GM19023 (cell line): ENCODE measurements around the gene AFF2.
"Not testable (repeated sequence)": the region's sequence is repeated elsewhere in the genome, so short reads cannot be mapped to it uniquely, and the experiment has no call there.

Experiments used
- ATAC-seq: cut with Tn5 transposase; IDR thresholded peaks from one replicate; pipeline ENCODE4 v1.9.1; 2021; ENCODE audit warnings: mild to moderate bottlenecking, moderate library complexity; ENCODE audit not compliant: unreplicated experiment

The AFF2 gene

DNA sequence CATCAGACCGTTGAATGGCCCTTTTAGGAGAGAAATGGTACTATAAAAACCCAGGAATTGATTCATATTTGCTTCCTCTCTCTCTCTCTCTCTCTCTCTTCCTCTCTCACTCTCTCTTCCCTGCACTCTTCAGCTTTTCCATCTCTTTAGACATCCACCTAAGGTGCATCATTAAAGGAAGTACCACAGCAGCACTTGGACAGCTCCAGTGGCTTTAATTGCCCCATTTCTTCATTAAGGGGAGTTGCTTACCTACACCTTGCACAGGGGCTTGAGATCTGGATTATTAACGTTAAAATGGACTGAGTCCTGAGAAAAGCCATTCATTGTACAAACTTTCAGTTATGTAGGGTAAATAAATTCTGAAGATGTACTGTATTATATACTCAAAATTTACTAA is 323.6 kb downstream of the AFF2 start:
- no peak for ATAC-seq

DNA sequence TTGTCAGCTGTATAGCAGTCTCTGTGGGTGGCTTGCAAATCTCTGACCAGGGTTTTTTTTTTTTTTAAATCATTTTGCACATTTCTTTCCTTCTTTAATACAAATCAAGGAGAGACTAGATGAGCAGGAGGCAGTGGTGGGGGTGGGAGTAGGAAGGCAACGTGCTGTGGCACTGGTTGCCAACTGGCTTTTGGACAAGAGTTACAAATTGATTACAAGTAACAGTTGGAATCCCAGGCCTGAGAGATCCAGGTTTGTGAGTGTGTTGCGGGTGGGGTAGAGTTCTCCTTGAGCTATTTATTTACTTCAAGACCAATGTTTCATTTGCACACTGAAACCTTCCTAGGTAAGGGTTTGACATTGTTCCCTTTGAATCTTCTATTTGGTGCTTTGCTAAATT is 325.3 kb downstream of the AFF2 start:
- no peak for ATAC-seq

DNA sequence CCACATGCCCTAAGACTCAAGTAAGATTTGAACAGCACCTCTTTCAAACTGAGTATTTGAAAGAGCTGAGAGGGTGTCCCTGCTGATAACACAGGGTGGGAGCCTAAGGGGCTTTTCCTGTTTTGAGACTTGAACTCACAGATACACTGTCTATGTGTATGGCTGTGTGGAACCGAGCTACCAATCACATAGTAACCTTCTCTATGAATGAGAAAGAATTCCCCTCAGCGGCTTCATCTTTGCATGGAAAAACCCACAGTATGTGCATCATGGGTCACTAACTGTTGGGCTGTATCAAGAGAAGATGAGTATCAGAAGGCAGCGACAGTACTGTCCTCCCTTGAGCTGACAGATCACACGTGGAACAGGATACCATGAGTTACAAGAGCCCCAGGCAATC is 336.3 kb downstream of the AFF2 start:
- no peak for ATAC-seq

DNA sequence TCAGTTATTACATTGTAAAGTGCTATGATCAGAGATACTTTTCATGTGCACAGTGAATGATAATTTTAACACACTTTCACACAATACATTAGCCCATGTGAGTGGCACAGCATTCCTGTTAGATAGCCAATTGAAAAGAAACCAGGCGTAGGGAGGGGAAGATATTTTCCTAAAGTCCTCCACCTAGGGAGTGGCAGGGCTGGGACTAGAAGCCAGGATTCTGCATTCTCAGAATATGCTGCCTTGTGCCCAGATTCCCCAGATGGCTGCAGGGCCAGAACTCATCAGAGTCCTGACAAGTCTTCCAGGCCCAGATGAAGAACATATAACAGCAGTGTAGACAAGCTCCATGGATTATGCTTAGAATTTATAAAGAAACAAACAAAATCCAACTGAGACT is 350.2 kb downstream of the AFF2 start:
- ATAC-seq = no peak

DNA sequence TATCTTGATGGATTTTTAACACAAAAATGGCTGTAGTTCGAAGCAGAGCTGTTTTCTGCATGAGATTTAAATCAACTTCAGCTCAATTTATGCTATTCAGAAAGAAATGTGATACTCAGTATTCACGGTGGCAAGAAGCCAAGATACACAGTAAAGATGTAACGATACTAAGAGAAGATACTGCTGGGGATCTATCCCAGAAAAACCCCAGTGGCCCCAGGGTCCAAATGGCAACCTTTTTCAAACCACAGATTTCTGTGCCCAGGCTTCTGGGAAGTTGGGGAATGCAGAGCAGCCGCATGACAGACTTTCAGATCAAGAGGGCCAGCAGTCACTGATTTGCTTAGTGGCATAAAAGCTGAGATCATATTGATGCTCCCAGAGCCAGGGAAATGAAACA is 353.9 kb downstream of the AFF2 start:
- ATAC-seq = no peak

DNA sequence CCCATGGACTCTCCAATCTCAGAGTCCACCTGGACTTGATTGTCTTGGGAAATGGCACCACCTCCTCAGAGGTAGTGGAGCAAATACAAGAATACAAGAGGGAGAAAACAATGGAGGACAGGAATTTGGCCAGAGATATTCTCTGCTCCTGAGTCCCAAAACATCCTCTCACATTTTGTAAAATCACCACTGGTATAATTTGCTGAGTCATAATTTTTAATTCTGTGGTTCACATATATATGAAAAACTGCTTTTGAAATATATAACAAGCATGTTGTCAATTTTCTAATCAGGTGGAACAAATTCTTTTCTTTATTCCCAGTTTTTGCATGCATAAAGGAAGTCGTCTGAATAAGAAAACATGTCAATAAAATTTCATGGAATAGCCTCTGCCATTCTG is 356.1 kb downstream of the AFF2 start:
- no peak for ATAC-seq

DNA sequence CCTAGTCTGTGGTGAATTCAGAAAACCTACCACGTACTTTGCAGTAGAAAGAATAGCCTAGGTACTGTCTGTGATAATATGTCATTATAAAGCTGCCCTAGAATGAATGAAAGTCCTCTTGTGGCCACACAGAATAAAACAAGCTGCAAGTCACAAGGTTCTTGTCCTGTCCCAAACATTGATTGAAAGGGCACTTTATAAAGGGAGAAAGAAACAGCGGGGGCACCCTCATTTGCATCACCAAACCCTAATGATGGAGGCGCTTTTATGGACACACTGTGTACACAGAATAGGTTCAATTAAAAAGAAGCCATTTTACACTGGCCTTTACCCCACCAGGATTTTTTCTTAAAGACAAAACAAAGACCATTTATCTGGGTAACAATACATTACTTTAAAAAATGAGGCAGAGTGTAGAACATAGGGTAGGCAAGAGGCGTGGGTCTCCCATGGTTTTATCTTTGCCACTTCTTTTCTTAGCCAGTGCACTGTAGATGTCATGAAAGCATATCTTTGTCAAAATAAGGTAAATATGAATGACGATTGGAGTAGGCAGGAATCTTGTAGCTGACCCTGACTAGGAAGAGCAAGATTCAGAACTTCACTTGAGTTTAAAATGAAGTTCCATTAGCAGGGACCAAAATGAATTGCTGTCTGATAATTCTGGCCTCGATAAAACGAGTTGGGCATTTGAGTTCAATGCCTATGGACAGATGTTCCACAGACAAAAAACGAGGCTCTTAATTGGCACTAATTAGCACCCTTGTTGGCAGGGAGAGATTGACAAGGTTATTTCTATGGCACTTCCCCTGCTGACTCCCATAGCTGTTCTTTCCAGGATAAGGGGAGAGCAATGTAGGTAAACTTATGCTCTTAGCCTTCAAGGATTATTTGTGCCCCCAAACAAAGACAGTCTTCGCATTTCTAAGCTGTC is 365.1 kb downstream of the AFF2 start:
- no peak for ATAC-seq

DNA sequence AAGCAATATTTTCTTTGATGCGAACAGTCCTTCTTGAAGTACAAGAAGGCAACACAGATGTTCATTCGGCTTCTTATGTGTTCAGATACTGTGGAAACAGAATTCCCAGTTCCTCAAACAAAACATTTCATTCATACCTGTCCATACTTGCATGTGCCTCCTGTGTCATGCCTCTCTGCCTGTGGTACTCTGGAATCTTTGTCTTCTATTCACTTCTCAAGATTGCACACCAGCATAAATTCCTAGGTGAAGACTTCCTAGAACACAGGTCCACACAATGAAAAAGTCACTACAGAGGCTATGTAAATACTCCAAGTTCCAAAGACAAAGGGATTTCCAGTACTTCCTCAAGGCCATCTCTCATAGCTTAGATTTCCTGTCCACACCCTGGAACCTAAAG is 367.2 kb downstream of the AFF2 start:
- ATAC-seq = no peak

DNA sequence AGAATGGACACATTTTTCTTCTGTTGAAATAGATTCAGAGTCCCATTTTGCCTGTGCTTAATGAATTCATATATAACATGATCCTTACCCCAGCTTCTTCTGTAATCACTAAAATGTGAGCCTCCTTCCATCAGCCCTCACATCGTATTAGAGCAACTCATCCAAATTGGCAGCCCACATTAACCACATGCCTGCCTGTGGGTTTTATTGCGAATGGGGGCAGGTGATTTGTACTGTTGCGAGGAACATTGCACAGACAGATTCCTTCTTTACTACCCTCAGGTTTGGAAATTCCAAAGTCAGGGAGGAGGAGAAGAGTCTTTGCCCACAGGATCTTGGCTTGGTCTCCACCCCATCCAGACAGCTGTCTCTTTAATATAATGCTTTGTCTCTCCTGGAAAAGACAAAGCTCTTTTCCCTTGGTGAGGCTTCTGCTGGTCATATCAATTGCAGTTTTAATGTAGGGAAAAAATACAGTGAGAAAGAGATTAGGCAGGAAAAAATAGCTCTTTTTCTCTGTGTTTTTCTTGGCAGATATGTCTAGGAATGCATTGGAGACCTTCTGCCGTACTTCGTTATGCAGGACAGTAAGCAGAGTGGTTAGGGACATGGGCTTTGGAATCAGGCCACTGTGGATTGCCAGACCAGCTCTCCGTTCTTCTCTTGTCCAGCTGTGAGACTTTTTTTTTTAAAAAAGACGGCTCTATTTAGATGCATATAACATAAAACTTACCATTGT is 371.2 kb downstream of the AFF2 start:
- no peak for ATAC-seq

DNA sequence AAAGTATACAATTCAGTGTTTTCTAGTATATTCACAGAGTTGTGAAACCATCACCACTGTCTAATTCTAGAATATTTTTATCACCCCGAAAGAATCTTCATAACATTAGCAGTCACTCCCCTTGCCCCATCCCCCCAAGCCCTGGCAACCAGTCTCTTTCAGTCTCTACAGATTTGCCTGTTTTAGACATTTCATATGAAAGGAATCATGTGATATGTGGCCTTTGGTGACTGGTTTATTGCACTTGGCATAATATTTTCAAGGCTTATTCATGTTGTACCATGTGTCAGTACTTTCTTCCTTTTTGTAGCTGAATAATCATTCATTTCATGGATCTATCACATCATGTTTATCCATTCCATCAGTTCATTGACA is 371.7 kb downstream of the AFF2 start:
- ATAC-seq = no peak

DNA sequence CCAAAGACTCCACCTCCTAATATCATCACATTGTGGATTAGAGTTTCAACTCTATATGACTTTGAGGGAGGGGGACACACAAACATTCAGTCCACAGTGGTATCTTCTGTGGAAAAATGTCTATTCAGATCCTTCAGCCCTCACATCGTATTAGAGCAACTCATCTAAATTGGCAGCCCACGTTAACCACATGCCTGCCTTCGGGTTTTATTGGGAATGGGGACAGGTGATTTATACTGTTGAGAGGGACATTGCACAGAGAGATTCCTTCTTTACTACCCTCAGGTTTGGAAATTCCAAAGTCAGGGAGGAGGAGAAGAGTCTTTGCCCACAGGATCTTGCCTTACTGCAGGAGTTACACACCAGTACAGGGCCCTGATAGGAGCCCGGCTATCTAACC is 372.5 kb downstream of the AFF2 start:
- ATAC-seq = no peak

DNA sequence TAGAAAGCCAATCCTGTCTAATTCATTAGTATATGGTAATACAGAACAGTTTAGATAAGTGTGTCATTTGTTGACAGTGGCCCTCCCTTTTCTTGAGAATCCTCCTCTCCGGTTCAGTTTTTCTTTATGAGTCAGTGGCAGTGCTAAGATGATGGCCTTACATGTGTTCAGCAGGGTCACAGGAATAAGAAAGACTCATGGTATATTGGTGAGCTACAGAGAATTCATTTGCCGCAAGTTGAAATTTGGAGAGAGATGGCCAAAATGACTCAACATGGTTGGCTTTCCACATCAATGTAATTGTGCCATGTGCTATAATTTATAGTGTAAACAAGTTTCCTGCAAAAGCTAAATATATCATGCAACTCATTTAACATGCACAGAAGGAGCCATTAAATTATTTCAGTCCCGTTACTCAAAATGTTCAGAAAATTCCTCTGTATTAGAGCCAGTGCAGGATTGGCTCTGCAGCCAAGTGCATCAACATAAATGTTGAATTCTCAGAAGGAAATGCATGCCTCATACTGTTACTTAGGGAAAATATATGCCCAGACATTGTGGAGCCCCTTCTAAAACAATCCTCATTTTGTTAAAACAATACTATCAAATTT is 374.3 kb downstream of the AFF2 start:
- no peak for ATAC-seq

DNA sequence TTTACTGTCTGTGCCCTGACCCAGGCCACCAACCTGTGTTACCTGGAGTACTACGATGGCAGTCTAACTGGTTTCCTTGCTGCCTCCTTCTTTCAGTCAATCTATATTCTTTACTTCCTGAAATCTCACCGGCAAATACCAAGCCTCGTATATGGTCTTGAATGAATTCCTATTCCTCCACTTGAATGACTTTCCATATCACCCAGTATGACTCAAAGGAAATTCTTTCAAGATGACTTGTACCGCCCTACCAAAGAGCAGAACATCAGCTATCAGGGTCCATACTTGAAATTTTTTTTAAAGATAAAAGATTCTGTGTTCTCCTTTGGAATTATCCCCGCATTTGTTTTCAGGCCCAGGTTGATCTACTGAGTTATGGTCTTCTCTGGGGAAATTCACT is 378.0 kb downstream of the AFF2 start:
- no peak for ATAC-seq

DNA sequence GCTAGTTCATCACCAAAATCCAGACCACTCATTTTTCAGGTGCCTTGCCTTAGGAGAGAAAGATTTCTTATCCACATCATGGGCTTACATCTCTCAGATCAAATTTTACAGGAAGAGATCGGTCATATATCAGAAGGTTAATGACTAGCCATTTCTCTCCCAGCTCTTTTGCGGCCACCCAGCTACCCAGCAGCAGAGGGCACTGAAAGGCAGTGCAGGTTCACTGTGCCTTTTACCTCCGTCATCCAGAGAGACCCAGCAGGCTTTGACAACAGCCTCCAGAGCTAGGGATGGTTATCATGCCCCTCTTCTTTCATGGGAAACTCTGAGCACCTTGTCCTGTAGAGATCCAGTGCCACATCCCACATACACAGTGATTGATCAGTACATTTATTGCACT is 384.8 kb downstream of the AFF2 start:
- ATAC-seq = no peak

DNA sequence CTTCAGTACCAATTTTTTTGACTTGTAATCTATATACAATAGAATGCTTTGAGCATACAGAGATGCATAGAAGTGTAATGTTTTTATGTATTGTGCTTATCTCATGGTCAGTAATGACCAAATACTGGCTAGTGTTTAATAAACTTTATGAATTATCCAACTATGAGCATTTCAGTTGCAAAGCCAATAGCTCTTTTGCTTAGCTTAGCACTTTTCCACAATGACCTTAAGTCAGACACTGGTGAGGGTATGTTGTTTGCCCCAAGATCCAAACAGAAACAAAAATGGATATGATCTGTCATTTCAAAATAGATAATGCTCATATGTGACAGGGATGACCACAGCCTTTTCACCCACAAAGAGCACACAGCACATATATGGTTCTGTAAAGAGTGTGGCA is 393.0 kb downstream of the AFF2 start:
- no peak for ATAC-seq

DNA sequence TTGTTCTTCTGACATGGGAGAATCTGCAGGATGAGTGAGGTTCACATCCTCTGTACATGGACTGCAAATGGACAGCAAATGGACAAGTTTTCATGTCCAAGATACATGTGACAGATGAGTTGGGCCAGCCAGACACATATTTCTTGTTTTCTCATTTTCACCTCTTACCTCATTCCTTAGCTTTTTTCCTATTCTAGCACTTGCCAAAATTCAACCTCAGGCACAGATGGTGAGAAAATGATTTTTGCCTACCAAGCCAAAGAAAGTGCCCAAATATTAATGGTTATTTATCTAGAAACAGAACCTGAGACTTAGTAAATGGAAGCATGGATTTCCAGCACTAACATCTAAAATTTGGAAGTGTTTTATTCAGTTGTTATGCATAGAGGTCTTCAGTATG is 402.2 kb downstream of the AFF2 start:
- no peak for ATAC-seq

DNA sequence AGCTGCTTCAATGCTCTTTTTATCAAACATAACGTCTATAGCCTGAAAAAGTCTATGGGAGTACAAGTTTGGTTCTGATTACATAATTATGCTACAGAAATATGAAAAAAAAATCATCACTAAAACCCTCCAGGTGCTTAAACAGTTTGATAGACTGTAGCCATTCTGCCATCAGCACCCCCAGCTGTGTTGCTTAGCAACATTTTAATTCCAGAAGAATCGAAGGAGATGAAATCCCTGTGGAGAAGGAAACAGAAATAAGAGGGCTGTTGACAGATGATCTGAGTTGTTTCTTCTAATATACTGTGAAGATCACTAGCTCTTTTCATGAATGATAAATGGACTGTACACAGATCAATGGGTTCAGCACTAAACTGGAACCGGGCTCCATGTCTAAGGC is 402.8 kb downstream of the AFF2 start:
- ATAC-seq = no peak

DNA sequence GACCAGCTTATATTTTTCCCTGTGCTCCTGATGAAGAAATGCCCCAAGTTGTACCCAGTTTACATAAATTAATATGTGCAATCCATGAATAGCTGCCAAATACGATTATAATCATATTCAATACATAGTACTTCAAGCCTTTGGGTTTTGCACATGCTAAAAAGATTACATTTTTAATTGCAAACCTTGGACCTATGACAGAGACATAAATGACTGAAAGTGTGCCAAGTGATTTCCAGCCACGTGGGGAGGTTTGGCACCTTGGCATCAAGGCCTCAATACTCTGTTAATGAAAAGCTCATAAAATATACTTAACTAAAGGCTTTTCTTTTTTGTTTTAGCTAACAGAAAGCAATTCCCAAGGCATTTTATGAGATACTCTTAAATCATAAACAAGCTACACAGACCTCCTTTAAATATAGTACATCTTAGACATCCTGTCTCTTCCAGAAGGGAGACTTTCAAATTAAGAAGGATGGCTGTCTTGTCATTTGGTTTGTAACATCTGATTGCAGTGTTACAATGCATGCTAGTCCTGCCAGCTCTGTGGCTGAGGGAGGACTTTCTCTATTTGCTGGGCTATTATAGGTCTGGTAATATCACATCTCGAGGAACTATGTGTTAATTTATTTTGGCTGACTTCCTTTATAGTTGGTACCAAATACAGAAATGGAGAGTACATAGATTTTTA is 404.1 kb downstream of the AFF2 start:
- ATAC-seq = no peak

DNA sequence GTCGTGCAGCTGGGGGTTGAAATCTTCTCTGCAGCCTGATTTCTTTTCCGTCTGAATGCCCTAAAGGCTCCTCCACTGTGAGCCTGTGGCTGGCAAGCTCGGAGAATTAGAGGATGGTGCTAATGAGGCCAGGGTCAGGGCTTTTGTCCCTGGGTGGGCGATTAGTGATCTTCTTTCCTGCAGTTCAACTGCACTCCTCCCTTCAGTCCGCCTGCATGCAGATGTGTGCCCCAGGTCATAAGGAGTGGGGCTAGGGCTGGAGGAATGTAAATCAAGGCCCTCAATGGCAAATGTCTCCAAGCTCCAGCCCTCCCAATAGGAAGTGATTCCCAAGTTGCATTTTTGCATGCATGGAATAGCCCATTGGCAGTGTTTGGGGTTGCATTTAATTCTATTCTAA is 405.0 kb downstream of the AFF2 start:
- no peak for ATAC-seq

DNA sequence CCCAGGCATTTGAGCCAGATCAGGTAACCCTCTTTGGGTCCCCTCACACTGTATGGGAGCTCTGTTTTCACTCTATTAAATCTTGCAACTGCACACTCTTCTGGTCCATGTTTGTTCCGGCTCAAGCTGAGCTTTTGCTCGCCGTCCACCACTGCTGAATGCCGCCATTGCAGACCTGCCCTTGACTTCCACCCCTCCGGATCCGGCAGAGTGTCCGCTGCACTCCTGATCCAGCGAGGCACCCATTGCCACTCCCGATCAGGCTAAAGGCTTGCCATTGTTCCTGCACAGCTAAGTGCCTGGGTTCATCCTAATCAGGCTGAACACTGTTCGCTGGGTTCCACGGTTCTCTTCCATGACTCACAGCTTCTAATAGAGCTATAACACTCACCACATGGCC is 406.2 kb downstream of the AFF2 start:
- not testable (repeated sequence) for ATAC-seq

DNA sequence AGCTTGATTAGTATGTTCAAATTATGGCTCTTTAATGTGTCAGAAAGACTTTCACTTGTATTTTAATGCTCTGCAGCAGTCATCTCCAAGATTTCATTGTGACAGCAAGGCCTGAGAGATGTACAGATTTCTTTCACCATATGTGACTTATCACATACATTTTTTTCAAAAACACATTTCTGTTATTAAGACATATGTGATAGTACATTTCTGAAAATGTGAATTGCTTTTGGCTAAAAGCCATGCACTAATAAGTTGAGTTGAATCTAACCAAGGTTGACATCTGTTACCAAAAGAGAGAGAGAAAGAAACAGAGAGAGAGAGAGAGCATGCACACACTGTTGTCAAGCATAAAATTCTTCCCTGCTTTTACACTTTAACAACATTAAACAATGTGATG is 409.3 kb downstream of the AFF2 start:
- ATAC-seq = no peak
